Measurements from ENCODE around the gene AGAP1.

DNA sequence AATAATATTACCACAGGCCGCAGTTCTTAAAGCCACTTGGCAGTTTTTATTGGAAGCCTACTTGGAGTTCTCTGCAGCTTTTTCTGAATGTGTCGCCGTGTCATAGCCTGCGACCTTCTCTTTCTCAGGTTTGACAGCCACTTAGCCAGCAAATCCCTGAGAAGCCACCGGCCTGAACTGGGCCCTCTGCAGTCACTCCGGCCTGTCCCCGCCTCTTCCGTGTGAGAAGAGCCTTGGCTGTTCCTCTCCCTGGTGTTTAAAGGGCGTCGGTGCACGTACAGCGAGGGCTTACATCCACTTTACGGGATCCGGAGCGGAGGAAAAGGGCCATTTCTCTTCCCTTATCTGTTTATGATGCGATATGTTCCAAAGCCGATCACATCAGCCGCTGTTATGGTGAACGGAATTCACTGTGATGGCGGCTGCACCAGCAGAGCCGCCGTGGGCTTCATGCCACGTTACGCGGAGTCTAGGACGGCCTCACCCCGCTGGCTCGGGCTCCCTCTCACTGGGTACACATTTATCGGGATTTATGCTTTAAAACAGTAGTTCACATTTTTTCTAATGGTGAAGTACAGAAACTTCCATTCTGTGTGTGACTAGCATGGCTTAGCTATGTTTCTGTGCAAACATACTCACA lies 607.6 kb downstream of the AGAP1 start:
- TF ChIP-seq MXI1 (conservative IDR thresholded peaks at IDR 0.05; ENCODE audit: poor library complexity, severe bottlenecking), result no peak
- no peak for TF ChIP-seq CTCF (IDR thresholded peaks at IDR 0.05; ENCODE audit: poor library complexity, severe bottlenecking)

All from neural cell (in vitro differentiated cells).